Measurements from ENCODE around the gene FNDC10. TPM values are rescaled to one million over a fixed set of nuclear protein-coding genes. Genes with fewer than 3 reads are reported as not detected.
A peak's percentile ranks its signal among the peaks of the same experiment; 100 is the strongest.

The FNDC10 gene
- total and polyA plus RNA-seq, 10 of the 15 experiments (the other 5 are each of a cell fraction or from before 2014, with no cell fraction given): 0.05 to 1.3 (median 0.25) TPM; not detected in 4

DNA sequence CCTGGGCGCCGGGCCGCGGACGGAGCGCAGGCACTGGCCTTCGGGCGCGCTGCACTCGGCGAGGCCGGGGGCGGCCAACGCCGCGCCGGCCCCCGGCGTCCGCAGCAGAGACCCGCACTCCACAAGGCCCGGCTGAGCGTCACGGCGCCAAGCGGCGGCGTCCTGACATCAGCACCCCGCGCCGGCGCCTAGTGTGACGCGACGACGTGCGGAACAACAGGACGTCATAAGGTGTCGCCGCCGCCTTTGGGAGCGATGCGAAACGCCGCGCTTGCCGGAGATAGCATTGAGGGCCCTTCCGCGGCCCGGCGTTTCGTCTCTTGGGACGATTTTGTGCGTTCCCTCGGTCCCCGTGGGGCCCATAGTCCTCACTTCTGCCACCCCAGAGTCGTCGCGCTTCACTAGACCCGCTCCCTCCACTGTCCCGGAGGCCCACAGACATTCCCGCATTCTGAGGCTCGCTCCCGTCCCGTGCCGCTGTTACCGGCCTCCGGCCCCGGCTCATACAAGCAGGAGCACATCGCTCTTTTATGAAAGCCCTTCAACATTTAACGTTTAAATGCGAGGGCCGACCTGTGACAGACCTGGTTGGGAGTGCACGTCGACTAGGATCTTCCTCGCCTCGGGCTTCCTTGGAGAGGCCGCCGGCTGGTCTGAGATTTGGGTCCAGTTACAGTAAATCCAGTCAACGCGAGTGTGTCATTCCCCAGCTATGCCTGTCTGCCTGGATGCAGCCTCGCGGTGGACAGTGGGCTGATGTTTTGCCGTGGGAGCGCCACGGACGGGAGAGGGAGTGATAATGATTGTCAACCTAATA, 25.0 kb downstream of the FNDC10 start, which contains the start of gene SSU72 (continued):
- TF ChIP-seq E4F1 (IDR thresholded peaks at IDR 0.05; ENCODE audit: borderline replicate concordance, partially characterized antibody) (no peak), SP1 (IDR thresholded peaks at IDR 0.05; ENCODE audit: low read depth, low read length) (peak; percentile 70), MXI1 (IDR thresholded peaks at IDR 0.05; ENCODE audit: low read depth, low read length) (peak; percentile 69), ESRRA (IDR thresholded peaks at IDR 0.05; ENCODE audit: low read length) (no peak), SKIL (IDR thresholded peaks at IDR 0.05; ENCODE audit: low read depth, poor library complexity, severe bottlenecking) (no peak), SMAD1 (IDR thresholded peaks at IDR 0.05; ENCODE audit: low read depth, partially characterized antibody) (peak; percentile 58), NFYB (IDR thresholded peaks at IDR 0.05; ENCODE audit: insufficient read depth, low read depth, low read length) (no peak), NKRF (conservative IDR thresholded peaks at IDR 0.05) (peak; percentile 59; the same call in 1 of the 2 replicates), MEF2A (IDR thresholded peaks at IDR 0.05; ENCODE audit: insufficient read depth, low read depth, low read length) (no peak), BMI1 (IDR thresholded peaks at IDR 0.05; ENCODE audit: borderline replicate concordance) (no peak), RAD51 (IDR thresholded peaks at IDR 0.05) (no peak), NR2F1 (conservative IDR thresholded peaks at IDR 0.05) (peak; percentile 58), JUND (IDR thresholded peaks at IDR 0.05; ENCODE audit: low read depth, low read length) (no peak), IKZF2 (IDR thresholded peaks at IDR 0.05) (no peak), SMC3 (IDR thresholded peaks at IDR 0.05; ENCODE audit: borderline replicate concordance, low read length) (no peak), RBBP5 (conservative IDR thresholded peaks at IDR 0.05) (no peak), MLLT1 (IDR thresholded peaks at IDR 0.05) (peak; percentile 65; the same call in 1 of the 2 replicates)
- TF ChIP-seq, protein P1, sequence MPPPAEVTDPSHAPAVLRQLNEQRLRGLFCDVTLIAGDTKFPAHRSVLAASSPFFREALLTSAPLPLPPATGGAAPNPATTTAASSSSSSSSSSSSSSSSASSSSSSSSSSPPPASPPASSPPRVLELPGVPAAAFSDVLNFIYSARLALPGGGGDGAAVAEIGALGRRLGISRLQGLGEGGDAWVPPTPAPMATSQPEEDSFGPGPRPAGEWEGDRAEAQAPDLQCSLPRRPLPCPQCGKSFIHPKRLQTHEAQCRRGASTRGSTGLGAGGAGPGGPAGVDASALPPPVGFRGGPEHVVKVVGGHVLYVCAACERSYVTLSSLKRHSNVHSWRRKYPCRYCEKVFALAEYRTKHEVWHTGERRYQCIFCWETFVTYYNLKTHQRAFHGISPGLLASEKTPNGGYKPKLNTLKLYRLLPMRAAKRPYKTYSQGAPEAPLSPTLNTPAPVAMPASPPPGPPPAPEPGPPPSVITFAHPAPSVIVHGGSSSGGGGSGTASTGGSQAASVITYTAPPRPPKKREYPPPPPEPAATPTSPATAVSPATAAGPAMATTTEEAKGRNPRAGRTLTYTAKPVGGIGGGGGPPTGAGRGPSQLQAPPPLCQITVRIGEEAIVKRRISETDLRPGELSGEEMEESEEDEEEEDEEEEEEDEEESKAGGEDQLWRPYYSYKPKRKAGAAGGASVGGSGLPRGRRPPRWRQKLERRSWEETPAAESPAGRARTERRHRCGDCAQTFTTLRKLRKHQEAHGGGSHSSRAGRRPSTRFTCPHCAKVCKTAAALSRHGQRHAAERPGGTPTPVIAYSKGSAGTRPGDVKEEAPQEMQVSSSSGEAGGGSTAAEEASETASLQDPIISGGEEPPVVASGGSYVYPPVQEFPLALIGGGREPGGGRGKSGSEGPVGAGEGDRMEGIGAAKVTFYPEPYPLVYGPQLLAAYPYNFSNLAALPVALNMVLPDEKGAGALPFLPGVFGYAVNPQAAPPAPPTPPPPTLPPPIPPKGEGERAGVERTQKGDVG (CRISPR knock-in tag; IDR thresholded peaks at IDR 0.05): no peak
